ENCODE results near the gene GRAMD2A.

GRAMD2A gene

GRCh38 chr15:72112805-72113204, 84.8 kb downstream of the GRAMD2A start:
- no peak overlapping the region for H3K4me3 ChIP-seq (ENCODE audit: low read depth, low read length)
- DNase-seq (ENCODE audit: low read depth), result no peak

- H3K4me3 ChIP-seq (ENCODE audit: low read depth, low read length), result no peak overlapping the region
- no peak for DNase-seq (ENCODE audit: low read depth)
These were observed 85.5 kb downstream of the GRAMD2A start for GRCh38 chr15:72112116-72112515.

- H3K4me3 ChIP-seq (ENCODE audit: low read depth, low read length), result no peak overlapping the region
- no peak for DNase-seq (ENCODE audit: low read depth)
These were observed 87.2 kb downstream of the GRAMD2A start for GRCh38 chr15:72110355-72110754.

Data from skeletal muscle cell (primary cell).